GM23248 (cell line): ENCODE measurements around the gene IGSF21. TPM values are rescaled to one million over a fixed set of nuclear protein-coding genes. Genes with fewer than 3 reads are reported as not detected.

ENCODE experiments used
- DNase-seq: peaks from one replicate; pipeline ENCODE4 v3.0.0-alpha.2; 2015
- H2AFZ ChIP-seq: fragments of 200-600 bp; sonication (generic); 2 replicates; pipeline ENCODE4 v1.6.1; 2016; ENCODE audit warnings: antibody characterized with exemption
- H3F3A ChIP-seq: fragments of 200-600 bp; sonication (generic); 2 replicates; pipeline ENCODE4 v1.6.1; 2016; ENCODE audit warnings: mild to moderate bottlenecking, antibody characterized with exemption, mixed run types; ENCODE audit not compliant: insufficient read depth
- H3K27ac ChIP-seq: fragments of 200-600 bp; sonication (generic); 2 replicates; pipeline ENCODE4 v1.5.1; 2016; ENCODE audit warnings: mild to moderate bottlenecking
- H3K27me3 ChIP-seq: fragments of 200-600 bp; sonication (generic); replicated peaks from 2 replicates; pipeline ENCODE4 v1.6.1; 2016; ENCODE audit warnings: mild to moderate bottlenecking; ENCODE audit not compliant: insufficient read depth
- H3K36me3 ChIP-seq: fragments of 200-600 bp; sonication (generic); 2 replicates; pipeline ENCODE4 v1.6.1; 2016; ENCODE audit warnings: low read depth, mild to moderate bottlenecking
- H3K4me1 ChIP-seq: fragments of 200-600 bp; sonication (generic); 2 replicates; pipeline ENCODE4 v1.6.1; 2016; ENCODE audit warnings: mild to moderate bottlenecking; ENCODE audit not compliant: insufficient read depth
- H3K4me2 ChIP-seq: fragments of 200-600 bp; sonication (generic); one replicate; pipeline ENCODE4 v1.6.1; 2016; ENCODE audit warnings: mild to moderate bottlenecking; ENCODE audit not compliant: unreplicated experiment
- H3K4me3 ChIP-seq: fragments of 200-600 bp; sonication (generic); 2 replicates; pipeline ENCODE4 v1.5.1; 2016; ENCODE audit warnings: mild to moderate bottlenecking
- H3K79me2 ChIP-seq: fragments of 200-600 bp; sonication (generic); 2 replicates; pipeline ENCODE4 v1.6.1; 2016; ENCODE audit warnings: mild to moderate bottlenecking; ENCODE audit not compliant: insufficient read depth
- H3K9ac ChIP-seq: fragments of 200-600 bp; sonication (generic); 2 replicates; pipeline ENCODE4 v1.6.1; 2016; ENCODE audit warnings: mild to moderate bottlenecking
- H3K9me2 ChIP-seq: fragments of 200-600 bp; sonication (generic); 2 replicates; pipeline ENCODE4 v1.6.1; 2016; ENCODE audit warnings: mixed run types, mild to moderate bottlenecking, moderate library complexity; ENCODE audit not compliant: insufficient read depth
- H3K9me3 ChIP-seq: fragments of 200-600 bp; sonication (generic); one replicate; pipeline ENCODE4 v1.6.1; 2017; ENCODE audit warnings: low read depth
- H4K20me1 ChIP-seq: fragments of 200-600 bp; sonication (generic); 2 replicates; pipeline ENCODE4 v1.6.0; 2016; ENCODE audit not compliant: insufficient read depth
- EZH2 ChIP-seq: fragments of 200-600 bp; sonication (generic); IDR thresholded peaks from 2 replicates; pipeline ENCODE4 v1.6.1; 2018; ENCODE audit warnings: antibody characterized with exemption, mild to moderate bottlenecking; ENCODE audit not compliant: insufficient read depth, poor library complexity, severe bottlenecking
- EZH2phosphoT487 ChIP-seq: fragments of 200-600 bp; sonication (generic); IDR thresholded peaks from 2 replicates; pipeline ENCODE4 v1.6.1; 2018; ENCODE audit warnings: antibody characterized with exemption, moderate library complexity, mild to moderate bottlenecking, low read depth; ENCODE audit not compliant: insufficient read depth
- WGBS, 2 experiments: methylation state at CpG; one replicate each; pipeline ENCODE4 v1.1.6; 2015 to 2017; ENCODE audit warnings: low lambda C conversion rate in 2 of 2, low coverage in 1 of 2; ENCODE audit errors: missing lambda C conversion rate in 2 of 2; 5-methylcytosine and 5-hydroxymethylcytosine counted together
- in situ Hi-C: fragments of 300-500 bp; cut with MboI; formaldehyde crosslinking; loops from 2 replicates; pipeline ENCODE4 v1.15.0; 2020
- polyA plus RNA-seq: library from polyadenylated mRNA; unstranded; fragments of >200 nt; fragmentation: Nextera tagmentation; extraction: Ambion mirVana; gene quantifications from 2 replicates; pipeline ENCODE4 v1.2.1, GENCODE V29; 2016
- total RNA-seq: library from RNA; depleted of rRNA; stranded (reverse); fragments of >200 nt; shearing (Covaris generic); gene quantifications from 2 replicates; pipeline ENCODE4 v1.2.3, GENCODE V29; 2014

IGSF21 gene
- total and polyA plus RNA-seq, 2 experiments from 2014 or later = not detected

DNA sequence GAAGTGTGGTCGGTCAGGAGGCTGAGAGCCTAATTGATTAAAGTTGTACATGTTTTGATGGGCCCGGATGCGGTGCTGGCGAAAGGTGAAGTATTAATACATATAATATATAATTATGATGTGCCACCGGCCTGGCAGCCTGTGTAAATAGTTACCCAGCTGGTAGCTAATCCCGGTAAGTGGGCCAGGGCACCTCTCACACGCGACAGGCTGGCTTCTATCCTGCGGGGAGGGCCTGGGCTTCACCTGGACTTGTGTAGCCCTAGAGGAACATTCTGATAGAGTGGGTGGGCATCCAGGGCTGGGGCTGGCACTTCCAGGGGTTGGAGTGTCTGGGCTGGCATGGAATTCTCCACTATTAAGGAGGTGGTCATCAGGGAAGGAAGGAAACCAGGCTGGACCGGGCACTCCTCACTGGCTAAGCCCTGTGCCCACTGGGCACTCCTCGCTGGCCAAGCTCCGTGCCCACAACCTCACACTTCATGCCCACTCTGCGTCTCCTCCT lies 48.3 kb downstream of the IGSF21 start:
- DNase-seq = no peak
- H3K9me2 ChIP-seq = no peaks in the 10 kb centered on the region
- no peak overlapping the region for H3K4me3 ChIP-seq
- H3K79me2 ChIP-seq = no peaks in the 10 kb centered on the region
- no peaks in the 10 kb centered on the region; the same call in 1 of the 2 replicates for H3K27me3 ChIP-seq
- 61 to 68% methylated on average over 13 of the region's 13 CpGs for whole genome bisulfite sequencing, 2 experiments
- H2AFZ ChIP-seq = no peak overlapping the region
- H3K4me2 ChIP-seq = no peak overlapping the region
- H3K4me1 ChIP-seq = no peaks in the 10 kb centered on the region
- H3K9ac ChIP-seq = no peak overlapping the region
- H3K27ac ChIP-seq = no peak overlapping the region
- in situ Hi-C loops = no loop called here
- H3F3A ChIP-seq = no peaks in the 10 kb centered on the region
- TF ChIP-seq EZH2 = no peak
- no peak for TF ChIP-seq EZH2phosphoT487
- H4K20me1 ChIP-seq = no peaks in the 10 kb centered on the region
- H3K36me3 ChIP-seq = no peaks in the 10 kb centered on the region
- H3K9me3 ChIP-seq = no peaks in the 10 kb centered on the region

- no peak for DNase-seq
- Histone ChIP-seq H3K9me2 (no peaks in the 10 kb centered on the region), H3K4me2 (no peak overlapping the region), H2AFZ (no peak overlapping the region), H3K27ac (no peak overlapping the region), H3K4me3 (no peak overlapping the region), H4K20me1 (no peaks in the 10 kb centered on the region), H3F3A (no peaks in the 10 kb centered on the region), H3K9ac (no peak overlapping the region), H3K27me3 (no peaks in the 10 kb centered on the region; the same call in 1 of the 2 replicates), H3K79me2 (no peaks in the 10 kb centered on the region), H3K4me1 (no peaks in the 10 kb centered on the region), H3K9me3 (no peaks in the 10 kb centered on the region), H3K36me3 (no peaks in the 10 kb centered on the region)
- in situ Hi-C loops = no loop called here
- WGBS, 2 experiments = 51 to 52% methylated on average over 10 of the region's 10 CpGs
- TF ChIP-seq EZH2 (no peak), EZH2phosphoT487 (no peak)
These were observed 49.8 kb downstream of the IGSF21 start for GRCh38 chr1:18157352-18157751.

- in situ Hi-C loops = no loop called here
- no peaks in the 10 kb centered on the region for H3K79me2 ChIP-seq
- no peaks in the 10 kb centered on the region; the same call in 1 of the 2 replicates for H3K27me3 ChIP-seq
- no peak overlapping the region for H3K4me2 ChIP-seq
- H3F3A ChIP-seq = no peaks in the 10 kb centered on the region
- no peak overlapping the region for H3K4me3 ChIP-seq
- H3K27ac ChIP-seq = no peak overlapping the region
- H2AFZ ChIP-seq = no peak overlapping the region
- no peaks in the 10 kb centered on the region for H4K20me1 ChIP-seq
- TF ChIP-seq EZH2 = no peak
- no peak for TF ChIP-seq EZH2phosphoT487
- WGBS, 2 experiments = 47 to 54% methylated on average over 7 of the region's 7 CpGs
- DNase-seq = no peak
- no peaks in the 10 kb centered on the region for H3K4me1 ChIP-seq
- no peaks in the 10 kb centered on the region for H3K36me3 ChIP-seq
- H3K9me2 ChIP-seq = no peaks in the 10 kb centered on the region
- no peaks in the 10 kb centered on the region for H3K9me3 ChIP-seq
- H3K9ac ChIP-seq = no peak overlapping the region
These were observed 50.4 kb downstream of the IGSF21 start for GRCh38 chr1:18157968-18158367.

DNA sequence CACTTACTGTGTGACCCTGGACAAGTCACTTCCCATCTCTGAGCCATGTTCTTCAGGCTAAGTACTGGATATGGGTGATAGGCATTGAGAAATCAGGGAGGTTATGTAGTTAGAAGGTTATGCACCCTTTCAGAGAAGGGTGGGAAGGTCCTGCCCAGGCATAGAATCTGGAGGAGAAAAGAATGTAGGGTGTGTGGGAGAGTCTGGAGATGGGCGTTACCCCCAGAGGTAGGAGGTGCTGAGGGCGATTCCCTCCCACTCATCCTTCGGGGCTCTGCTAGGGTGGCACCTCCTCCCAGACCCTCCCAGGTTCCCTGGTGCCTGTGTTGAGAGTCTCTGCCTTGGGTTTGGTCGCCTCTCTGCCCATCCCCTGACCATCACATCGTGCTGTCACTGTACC lies 51.1 kb downstream of the IGSF21 start:
- Histone ChIP-seq H3K27me3 (no peaks in the 10 kb centered on the region), H3K9ac (no peak overlapping the region), H2AFZ (no peak overlapping the region), H3K79me2 (no peaks in the 10 kb centered on the region), H3K9me2 (no peaks in the 10 kb centered on the region), H4K20me1 (no peaks in the 10 kb centered on the region), H3K36me3 (no peaks in the 10 kb centered on the region), H3K9me3 (no peaks in the 10 kb centered on the region), H3K27ac (no peak overlapping the region), H3K4me3 (no peak overlapping the region), H3K4me1 (no peaks in the 10 kb centered on the region), H3F3A (no peaks in the 10 kb centered on the region), H3K4me2 (no peak overlapping the region)
- 43 to 55% methylated on average over 5 of the region's 5 CpGs for WGBS, 2 experiments
- no peak for TF ChIP-seq EZH2phosphoT487
- no peak for TF ChIP-seq EZH2
- DNase-seq = no peak
- in situ Hi-C loops = no loop called here
